Effector CD4-positive, alpha-beta T cell (primary cell): Measurements from ENCODE around the gene ADISSP.

Source experiments
- DNase-seq: peaks from one replicate; pipeline ENCODE4 v3.0.0-alpha.2; 2020

The ADISSP gene

DNA sequence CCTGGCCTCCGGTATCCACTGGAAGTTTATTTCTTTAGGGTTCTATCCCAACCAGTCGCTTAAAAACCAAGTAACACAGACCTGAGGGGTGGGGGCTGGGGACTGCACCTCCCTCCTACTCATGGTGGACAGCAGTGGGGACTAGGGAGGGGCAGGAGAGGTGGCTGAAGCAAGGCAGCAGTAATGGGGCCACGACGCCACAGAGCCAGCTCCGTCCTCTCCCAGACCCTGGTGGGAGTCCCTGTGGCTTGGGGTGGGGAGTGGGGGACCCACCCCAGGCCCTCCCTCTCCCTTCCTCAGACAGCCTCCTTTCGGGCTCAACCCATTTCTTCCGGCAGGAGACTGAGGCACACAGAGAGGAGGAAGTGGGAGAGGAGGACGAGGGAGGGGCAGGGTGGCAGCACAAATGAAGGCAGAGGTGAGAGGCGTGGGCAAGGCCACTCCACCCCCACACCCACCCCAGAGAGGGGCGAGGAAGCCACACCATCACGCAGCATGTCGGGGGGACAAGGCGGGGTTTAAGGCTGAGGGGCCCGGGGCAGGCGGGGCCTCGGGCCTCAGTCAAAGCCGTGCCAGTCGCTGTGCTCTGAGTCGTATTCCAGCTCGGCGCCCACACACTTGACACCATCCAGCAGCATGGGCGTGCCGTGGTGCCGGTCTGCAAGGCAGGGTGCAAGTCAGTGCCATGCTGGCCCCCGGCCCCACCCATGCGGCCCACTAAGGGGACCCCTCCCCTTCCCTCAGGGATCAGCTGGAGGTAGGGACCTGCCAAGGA lies 13.9 kb downstream of the ADISSP start:
- DNase-seq = no peak

DNA sequence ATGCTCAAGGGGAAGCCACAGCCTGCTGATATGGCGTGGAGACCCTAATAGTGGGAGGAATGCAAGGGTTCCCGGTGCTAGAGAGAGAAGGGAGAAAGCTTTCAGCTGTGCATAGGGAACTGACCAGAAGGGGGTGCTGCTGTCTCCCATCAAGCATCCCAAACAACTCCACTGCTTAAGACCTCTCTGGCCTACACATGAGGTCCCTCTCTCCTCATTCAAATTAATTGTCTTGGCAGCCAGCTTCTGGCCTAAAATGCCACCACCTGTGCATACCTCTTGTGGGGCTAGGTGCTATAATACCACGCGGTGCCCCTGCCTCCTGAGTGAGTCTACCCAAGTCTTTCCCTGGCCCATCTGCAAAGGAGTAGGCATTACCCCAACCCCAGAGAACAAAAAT lies 14.5 kb downstream of the ADISSP start:
- DNase-seq = peak; percentile 50

DNA sequence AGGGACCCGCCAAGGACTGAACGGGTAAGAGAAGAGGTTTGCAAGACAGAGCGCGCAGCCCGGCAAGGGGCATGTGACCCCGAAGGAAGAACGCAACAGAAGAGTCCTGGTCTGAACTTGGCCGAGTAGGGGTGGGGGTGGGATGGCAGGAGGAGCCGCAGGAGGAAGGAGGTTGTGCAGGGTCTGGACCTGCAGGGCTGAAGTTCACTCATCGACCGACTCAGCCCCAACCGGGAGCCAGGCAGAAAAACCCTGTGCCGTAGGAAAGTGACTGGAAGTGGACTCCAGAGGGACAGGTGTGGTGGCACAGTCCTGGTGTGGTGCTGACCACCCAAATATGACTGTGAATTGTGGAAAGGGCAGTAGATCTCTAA lies 15.2 kb downstream of the ADISSP start:
- DNase-seq = no peak

DNA sequence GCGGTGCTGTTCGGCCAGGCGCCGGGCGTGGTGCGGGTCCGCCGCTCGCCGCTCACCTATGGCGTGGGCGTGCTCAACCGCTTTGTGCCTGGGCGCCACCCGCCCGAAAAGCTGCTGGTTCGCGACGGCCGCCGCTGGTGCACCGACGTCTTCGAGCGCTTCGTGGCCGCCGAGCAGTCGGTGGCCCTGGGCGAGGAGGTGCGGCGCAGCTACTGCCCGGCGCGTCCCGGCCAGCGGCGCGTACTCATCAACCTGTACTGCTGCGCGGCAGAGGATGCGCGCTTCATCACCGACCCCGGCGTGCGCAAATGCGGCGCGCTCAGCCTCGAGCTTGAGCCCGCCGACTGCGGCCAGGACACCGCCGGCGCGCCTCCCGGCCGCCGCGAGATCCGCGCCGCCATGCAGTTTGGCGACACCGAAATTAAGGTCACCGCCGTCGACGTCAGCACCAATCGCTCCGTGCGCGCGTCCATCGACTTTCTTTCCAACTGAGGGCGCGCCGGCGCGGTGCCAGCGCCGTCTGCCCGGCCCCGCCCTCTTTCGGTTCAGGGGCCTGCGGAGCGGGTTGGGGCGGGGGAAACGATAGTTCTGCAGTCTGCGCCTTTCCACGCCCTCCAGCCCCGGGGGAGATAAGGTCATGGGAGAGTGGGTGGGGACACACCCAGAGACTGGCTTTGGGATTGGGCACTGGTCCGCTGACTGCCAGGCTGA lies 15.7 kb downstream of the ADISSP start:
- DNase-seq = peak; percentile 15

DNA sequence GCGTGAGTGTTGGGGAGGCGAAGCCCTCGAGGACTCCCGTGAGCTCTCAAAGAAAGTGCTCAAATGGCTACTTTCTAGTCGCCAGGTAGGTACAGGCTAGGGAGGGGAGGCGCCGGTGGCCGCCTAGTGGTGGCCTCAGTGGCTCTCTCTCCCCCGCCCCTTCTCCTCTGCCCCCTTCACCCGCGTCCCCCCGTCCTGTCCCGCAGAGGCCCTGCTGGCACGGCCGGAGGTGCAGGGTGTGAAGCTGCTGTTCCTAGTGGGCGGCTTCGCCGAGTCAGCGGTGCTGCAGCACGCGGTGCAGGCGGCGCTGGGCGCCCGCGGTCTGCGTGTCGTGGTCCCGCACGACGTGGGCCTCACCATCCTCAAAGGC lies 16.3 kb downstream of the ADISSP start:
- no peak for DNase-seq

DNA sequence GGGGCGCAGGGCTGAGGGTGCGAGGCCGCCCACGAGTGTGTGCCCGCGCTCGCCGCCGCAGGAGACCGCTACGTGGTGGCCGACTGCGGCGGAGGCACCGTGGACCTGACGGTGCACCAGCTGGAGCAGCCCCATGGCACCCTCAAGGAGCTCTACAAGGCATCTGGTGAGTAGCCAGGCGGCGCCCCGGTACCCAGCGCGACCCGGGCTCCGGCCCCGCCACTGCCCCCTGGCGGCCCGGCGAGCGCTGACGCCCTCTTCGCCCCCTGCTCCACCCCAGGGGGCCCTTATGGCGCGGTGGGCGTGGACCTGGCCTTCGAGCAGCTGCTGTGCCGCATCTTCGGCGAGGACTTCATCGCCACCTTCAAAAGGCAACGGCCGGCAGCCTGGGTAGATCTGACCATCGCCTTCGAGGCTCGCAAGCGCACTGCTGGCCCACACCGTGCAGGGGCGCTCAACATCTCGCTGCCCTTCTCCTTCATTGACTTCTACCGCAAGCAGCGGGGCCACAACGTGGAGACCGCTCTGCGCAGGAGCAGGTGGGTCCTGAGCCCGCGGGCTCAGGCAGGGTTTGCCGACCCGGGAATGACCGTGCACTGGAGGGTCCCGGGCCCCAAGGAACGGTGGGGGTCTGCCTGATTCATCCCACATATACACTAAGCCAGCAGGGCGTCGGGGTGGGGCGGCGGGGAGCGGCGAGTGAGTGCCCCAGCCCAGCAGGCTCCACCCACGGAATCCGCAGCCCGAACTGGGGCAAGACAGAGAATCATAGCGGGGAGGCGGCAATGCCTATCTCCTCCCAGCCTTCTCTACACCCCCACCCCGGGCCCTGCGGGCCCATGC lies 17.6 kb downstream of the ADISSP start:
- DNase-seq = no peak

DNA sequence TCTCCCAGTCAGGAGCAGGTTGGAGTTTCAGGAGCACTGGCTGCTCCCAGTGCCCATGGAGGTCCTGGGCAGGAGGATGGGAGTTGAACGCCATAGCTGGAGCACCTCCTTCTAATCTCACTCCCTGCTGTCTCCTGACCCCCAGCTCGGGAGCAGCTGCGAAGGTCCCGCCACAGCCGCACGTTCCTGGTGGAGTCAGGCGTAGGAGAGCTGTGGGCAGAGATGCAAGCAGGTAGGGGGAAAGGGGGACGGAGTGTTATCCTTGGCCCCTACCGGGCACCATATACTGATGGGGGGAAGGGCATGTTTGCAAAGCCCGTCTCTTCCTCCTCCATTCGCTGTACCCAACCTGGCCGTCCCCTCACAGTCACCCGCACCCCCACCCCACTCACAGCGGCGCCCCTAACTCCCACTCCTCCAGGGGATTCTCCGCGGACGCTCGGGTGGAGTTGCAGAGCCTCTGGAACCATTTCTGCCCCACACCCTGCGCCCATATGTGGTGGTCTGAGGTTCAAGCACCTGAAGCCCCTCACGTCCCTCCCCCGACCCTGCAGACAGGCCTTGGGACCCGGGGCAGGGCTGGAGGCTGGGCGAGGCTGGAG lies 18.4 kb downstream of the ADISSP start:
- no peak for DNase-seq

DNA sequence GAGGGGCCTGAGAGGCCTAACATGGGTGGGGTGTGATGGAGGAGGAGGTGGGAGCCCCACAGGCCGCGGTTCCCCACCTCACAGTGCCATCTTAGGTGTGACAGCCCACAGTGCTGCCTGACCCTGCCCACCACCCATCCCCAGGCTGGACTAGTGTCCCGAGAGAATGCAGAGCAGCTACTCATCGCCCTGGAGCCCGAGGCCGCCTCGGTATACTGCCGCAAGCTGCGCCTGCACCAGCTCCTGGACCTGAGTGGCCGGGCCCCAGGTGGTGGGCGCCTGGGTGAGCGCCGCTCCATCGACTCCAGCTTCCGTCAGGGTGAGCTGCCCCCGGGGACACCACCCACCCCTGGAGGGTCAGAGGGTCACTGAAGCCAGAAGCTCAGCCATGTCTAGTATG lies 19.5 kb downstream of the ADISSP start:
- DNase-seq = no peak

DNA sequence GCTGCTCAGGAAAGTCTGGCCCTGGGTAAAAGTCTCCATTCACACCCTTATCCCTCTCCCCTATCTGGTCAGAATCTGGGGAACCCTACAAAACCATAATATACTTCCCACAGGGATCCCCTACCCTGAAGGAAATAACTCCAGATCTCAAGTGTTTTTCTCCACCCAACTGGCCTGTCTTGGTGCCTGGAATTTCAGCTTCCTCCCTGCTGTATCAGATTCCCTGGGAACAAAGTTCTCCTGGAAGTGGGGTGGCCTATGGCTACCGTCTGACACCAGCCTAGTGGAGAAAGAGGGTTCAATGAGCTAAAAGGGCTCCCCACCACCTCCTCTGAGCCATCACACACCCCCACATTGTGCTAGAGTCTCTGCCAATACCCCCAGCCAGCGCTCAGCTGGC lies 20.1 kb downstream of the ADISSP start:
- DNase-seq = no peak

DNA sequence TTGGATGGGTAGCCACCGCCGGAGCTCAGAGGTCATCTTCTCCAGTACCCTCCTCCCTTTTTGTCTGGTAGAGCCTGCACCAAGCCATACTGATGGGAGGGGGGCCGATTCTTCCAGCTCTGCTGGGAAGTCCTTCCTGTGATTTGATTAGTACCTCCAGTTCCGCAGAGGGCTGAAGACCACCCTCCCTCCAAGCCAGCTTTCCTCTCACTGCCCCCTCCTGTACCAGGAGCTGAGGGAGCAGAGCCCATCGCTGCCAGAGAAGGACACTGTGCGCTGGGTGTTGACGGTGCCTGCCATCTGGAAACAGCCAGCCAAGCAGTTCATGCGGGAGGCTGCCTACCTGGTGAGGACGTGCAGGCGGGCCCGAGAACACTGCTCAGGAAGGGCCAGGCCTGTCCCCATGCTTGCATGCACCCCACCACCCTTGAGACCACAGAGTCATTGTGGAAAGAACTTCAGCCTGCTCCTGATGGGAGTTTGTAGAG lies 21.8 kb downstream of the ADISSP start:
- no peak for DNase-seq

DNA sequence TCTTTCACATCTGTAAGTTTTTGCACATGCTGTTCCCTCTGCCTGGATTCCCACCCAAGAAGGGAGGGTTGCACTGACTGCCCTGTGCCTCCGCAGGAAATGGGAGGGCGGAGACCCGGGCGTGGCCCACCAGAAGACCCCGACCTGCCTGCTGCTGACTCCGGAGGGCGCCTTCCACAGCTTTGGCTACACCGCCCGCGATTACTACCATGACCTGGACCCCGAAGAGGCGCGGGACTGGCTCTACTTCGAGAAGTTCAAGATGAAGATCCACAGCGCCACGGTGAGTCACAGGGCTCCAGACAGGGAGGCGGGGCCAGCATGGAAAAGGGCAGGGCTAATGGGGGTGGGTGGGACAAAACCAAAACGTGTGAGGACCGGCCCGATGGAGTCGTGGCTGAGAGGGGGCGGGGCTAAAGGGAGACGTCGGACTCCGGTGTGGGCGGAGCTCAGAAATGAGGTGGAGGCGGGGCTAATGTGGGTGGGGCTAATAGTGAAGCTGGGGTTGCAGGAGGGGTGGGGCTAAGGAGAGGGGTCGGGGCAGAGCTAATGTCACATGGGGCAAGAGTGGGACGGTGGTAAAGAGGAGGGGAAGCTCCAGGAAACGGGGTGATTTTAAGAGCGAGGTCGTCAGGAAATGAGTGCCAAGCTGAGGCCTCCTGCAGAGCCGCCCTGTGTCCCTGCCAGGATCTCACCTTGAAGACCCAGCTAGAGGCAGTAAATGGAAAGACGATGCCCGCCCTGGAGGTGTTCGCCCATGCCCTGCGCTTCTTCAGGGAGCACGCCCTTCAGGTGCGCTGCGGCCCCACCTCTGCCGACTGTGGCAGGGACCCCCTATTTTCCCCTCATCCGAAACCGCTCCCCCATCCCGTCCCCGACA lies 22.5 kb downstream of the ADISSP start:
- DNase-seq = peak; percentile 71

DNA sequence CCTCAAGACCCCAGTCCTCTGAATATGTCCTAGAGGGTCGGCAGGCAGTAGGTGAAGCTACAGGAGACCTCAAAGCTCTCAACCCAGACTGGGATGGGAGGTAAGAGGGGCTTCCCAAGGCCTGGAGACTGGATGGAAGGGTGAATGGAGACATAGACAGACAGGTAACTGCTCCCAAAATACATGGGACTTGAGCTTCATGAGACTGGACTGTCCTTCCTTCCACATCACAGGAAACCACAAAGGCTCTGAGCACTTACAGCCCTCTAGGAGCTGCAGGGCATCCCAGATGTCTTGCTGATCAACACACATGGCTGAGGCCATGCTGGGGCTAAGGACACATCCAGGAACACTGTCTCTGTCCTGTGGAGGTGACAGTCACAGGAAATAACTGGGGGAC lies 23.5 kb downstream of the ADISSP start:
- no peak for DNase-seq

DNA sequence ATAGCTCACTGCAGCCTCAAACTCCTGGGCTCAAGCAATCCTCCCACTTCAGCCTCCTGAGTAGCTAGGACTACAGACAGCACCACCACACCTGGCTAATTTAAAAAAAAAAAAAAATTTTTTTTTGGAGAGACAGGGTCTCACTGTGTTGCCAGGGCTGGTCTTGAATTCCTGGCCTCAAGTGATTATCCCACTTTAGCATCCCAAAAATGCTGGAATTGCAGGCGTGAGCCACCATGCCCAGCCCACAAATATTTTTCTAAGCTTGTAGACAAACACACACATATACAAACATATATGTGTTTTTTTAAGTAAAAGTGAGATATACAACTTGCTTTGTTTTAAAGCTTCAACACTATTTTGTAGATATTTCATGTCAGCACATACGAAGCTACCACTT lies 24.3 kb downstream of the ADISSP start:
- no peak for DNase-seq

DNA sequence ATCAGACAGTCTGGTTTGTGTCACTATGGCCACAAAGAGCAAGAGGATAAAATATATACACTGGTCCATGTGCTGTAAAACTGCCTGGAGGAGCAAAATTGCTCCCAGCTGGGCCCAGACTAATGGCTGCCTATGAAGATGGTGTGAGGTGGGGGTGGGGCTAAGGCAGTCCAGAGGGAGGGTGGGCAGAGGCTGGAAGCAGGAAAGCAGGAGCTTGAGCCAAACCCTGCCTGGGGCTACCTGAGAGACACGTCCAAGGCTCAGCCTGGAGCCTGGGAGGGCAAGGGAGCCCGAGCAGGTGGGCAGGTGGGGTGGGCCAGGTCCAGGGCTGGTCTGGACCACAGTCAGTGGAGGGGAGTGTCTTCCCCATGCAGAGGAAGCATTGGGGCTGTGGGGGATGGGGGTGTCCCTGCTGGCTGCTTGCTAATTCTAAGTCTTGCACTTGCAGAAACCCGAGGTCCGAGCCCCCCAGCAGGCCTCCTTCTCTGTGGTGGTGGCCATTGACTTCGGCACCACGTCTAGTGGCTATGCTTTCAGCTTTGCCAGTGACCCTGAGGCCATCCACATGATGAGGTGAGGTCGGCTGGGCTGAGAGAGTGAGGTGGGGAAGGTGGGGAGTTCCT lies 25.6 kb downstream of the ADISSP start:
- DNase-seq = no peak

DNA sequence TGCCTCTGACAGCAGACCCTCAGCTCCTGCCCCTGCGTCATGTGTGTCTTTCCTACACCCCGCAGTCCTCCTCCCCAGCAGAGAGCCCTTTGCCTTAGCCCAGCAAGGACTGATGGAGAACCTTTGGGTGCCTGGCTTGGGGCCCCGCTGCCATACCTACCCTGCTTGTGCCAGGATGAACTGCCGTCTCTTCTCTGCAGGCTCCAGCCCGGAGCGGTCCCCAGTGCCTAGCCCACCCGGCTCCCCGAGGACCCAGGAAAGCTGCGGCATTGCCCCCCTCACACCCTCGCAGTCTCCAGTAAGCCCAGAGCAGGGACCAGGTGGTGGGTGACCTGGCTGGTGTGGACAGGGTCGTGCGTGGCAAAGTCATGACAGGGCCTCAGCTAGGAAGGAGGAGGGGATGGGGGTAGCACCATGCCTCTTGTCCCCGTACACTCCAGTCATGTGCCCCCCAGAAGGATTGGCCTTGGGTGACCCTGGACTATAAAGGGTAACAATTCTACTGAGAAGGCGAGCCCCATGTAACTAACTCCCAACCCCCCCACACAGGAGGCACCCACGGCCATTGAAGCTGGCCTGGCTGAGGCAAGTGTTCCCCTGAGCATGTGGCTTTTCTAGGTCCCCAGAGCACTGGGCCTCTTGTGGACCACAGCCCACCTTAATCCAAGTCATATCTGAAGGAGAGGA lies 26.8 kb downstream of the ADISSP start:
- no peak for DNase-seq

DNA sequence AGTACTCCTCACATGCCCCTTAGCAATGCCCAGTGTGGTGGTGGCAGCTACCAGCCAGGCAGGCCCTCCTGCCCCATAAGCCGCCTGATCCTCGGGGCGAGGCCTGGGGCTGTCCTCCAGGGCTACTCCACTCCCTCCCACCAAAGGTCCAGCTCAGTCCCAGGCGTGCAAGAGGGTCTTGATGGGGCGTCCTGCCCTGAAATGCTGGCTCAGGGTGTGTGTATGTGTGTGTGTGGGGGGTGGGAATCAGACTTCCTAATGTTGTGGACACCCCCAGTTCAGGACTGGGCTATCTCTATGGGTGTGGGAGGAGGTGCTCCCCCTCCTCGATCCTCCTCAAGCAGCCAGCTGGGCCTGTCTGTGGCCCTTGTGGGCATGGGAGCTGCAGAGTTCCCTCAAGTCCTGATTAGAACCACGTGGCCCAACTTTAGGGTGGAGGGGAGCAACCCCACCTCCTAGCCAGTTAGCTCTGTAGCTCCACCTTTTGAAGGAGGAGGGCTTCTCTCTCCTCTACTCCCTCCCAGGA lies 27.6 kb downstream of the ADISSP start:
- DNase-seq = no peak

DNA sequence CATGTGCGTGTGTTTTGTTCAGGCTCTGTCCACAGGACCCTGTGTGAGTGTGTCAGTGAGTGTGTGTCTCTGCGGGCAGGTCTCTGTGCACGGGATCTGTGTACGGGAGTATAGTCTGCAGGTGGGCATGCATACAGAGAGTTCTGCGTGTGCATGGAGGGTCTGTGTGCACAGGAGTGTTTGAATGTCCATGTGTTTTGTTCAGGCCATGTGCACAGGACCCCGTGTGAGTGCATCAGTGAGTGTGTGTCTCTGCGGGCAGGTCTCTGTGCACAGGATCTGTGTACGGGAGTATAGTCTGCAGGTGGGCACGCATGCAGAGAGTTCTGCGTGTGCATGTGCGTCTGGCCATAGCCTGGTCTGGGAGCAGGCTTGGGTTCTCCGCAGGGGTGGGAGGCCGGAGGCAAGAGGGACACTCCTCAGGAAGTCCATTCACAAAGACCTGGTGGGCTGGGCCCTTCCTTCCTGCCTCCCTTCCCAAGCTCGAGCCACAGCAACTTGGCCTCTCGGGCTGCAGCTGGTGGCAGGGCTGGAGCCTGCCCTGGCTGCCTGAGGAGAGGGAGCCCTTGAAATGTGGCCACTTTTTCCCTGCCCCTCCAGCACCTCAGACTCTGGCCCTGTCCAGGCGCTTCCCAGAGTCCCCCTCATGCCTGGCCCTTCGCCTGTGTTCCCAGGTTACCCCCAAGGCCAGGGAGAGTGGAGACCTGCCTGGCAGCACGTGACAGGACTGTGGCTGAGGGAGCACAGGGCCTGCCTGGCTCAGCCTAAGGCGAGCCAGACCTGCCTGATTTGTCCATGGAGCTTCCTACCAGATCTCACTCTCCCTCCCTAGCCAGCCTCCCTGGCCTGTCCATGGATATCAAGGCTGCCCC lies 28.3 kb downstream of the ADISSP start:
- DNase-seq = no peak

DNA sequence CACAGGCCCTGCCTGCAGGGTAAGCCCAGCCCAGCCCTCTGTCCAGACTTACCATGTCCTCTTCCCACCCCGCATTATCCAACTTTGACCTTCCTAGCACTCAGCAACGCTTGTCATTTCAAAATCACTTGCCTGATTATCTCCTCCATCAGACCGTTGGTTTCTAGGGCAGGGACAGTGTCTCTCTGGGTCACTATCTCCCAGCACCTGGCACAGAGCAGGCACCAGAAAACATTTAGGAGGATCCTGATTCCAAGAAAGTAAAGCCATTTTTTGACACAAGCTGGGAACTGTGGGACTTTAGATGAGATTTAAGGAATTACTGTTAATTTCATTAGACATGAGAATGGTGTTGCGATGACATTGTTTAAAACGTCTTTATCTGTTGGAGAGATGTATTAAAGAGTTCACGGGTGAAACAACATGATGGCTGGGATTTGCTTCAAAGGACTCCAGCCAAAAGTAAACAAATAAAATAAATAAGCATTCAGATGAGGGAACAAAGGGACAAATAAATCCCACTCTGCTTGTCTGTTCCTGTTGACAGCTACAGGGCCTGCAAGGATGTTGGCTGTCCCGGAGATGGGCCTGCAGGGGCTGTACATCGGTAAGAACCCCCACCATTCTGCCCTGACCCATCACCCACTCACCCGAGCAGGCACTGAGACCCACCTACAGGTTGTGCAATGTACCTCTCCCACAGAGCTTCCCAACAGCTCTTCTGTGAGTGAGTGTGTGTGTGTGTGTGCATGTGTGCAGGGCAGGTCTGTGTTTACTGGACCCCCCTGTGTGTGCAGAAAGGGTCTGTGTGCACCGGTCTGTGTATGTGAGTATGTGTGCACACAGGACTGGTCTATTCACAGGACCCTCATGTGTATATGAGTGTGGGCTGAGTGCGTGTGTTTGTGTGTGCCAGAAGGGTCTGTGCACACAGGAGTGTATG lies 29.2 kb downstream of the ADISSP start:
- DNase-seq = no peak

DNA sequence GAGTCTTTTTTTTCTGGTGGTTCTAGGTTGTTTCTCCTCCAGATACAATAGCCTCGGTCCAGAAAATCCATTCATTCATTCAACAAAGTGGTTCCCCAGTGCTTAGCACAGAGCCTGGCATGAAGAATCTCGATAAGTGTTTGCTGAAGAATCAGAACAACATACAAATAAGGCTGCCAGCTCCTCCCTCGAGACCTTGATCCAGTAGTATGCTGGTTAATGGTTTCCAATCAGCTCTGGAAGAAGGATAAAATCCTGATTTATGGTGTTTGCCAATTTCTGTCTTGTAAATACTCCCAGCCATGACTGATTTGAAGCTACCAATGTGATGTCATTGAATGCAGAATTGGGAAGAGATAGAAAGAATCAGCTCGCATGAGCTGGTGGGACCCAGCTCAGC lies 31.8 kb downstream of the ADISSP start:
- DNase-seq = no peak
